Measurements from ENCODE around the gene GGN. TPM values are rescaled to one million over a fixed set of nuclear protein-coding genes. Genes with fewer than 3 reads are reported as not detected.
A peak's percentile ranks its signal among the peaks of the same experiment; 100 is the strongest.

Gene GGN
- total RNA-seq, 2 experiments from 2014 or later: 0.17 to 0.19 TPM

- no peak for TF ChIP-seq CTCF (IDR thresholded peaks at IDR 0.05)
- ATAC-seq (ENCODE audit: poor library complexity) (no peak), DNase-seq (no peak)
- Mint-ChIP-seq H3K4me1 (ENCODE audit: low read depth) (peaks cover 30% of the 10 kb centered on the region), H3K27ac (peak overlapping the region; percentile 89), H3K4me3 (peak overlapping the region; percentile 99), H3K9me3 (no peaks in the 10 kb centered on the region), H3K36me3 (ENCODE audit: low read depth) (peaks cover 36% of the 10 kb centered on the region), H3K27me3 (peaks cover 6% of the 10 kb centered on the region)
- Histone ChIP-seq H3K27me3 (ENCODE audit: control insufficient read depth in 1 of 2, insufficient read depth in 2 of 2, low read length in 2 of 2) (no peaks in the 10 kb centered on the region), H3K4me3 (ENCODE audit: low read length) (peak overlapping the region; percentile 93), H3K27ac (ENCODE audit: low read depth in 1 of 2, low read length in 2 of 2) (peak overlapping the region; percentile 77 to 83), H3K36me3 (ENCODE audit: insufficient read depth, low read length) (peaks cover 17% of the 10 kb centered on the region), H3K4me1 (ENCODE audit: insufficient read depth, low read length) (peaks cover 34% of the 10 kb centered on the region), H3K9me3 (ENCODE audit: control insufficient read depth in 1 of 2, insufficient read depth in 1 of 2, low read length in 2 of 2) (no peaks in the 10 kb centered on the region)
- POLR2A ChIA-PET: interaction anchor here (0.6 to 2.1 kb wide), 29 partner anchors 11 to 1912 kb away, joined by 3 to 73 read pairs (median 6); partner anchors contain the start of genes ACTN4, AKT2, CATSPERG and ECH1
- intact Hi-C loops (cut with DNase I, micrococcal nuclease): loop anchor here (1.0 to 5.0 kb wide), 9 partner anchors 15 to 1202 kb away; partner anchors contain the start of genes CATSPERG (in 2 of the 2), WDR87 (in 2 of the 2), FAM98C (in 1 of the 2) and GGN (in 1 of the 2)
- CTCF ChIA-PET: interaction anchor here (0.6 to 2.5 kb wide), 13 partner anchors 12 to 557 kb away, joined by 3 to 36 read pairs (median 4); partner anchors contain the start of genes CATSPERG, FAM98C, GGN and MRPS12
These were observed 13.9 kb downstream of the GGN start for GRCh38 chr19:38373907-38374331.

- H3K9me3 ChIP-seq (ENCODE audit: control insufficient read depth in 1 of 2, insufficient read depth in 1 of 2, low read length in 2 of 2): no peaks in the 10 kb centered on the region
- intact Hi-C loops (cut with DNase I, micrococcal nuclease): loop anchor here in 1 of 2 experiments (5.0 kb wide), 1 partner anchor 1199 kb away; the partner anchor contains the start of gene ZNF585A
- CTCF ChIA-PET: no interaction called here
- DNase-seq (no peak), ATAC-seq (ENCODE audit: poor library complexity) (no peak)
- H3K36me3 ChIP-seq (ENCODE audit: insufficient read depth, low read length): peaks cover 3% of the 10 kb centered on the region
- peaks cover 17% of the 10 kb centered on the region for H3K36me3 Mint-ChIP-seq (ENCODE audit: low read depth)
- H3K9me3 Mint-ChIP-seq: no peaks in the 10 kb centered on the region
- no peak overlapping the region for H3K27ac Mint-ChIP-seq
- no peak for TF ChIP-seq CTCF (IDR thresholded peaks at IDR 0.05)
- H3K4me3 Mint-ChIP-seq: no peak overlapping the region
- H3K27me3 ChIP-seq (ENCODE audit: control insufficient read depth in 1 of 2, insufficient read depth in 2 of 2, low read length in 2 of 2): peaks cover 0 to 3% of the 10 kb centered on the region in 2 experiments
- peaks cover 23% of the 10 kb centered on the region for H3K4me1 ChIP-seq (ENCODE audit: insufficient read depth, low read length)
- H3K27me3 Mint-ChIP-seq: peaks cover 17% of the 10 kb centered on the region
- H3K4me1 Mint-ChIP-seq (ENCODE audit: low read depth): peaks cover 21% of the 10 kb centered on the region
- no peak overlapping the region for H3K27ac ChIP-seq (ENCODE audit: low read depth in 1 of 2, low read length in 2 of 2)
- H3K4me3 ChIP-seq (ENCODE audit: low read length): no peak overlapping the region
- POLR2A ChIA-PET: no interaction called here
These were observed 16.8 kb downstream of the GGN start for GRCh38 chr19:38371081-38371480.

GRCh38 chr19:38370299-38370698 is 17.5 kb downstream of the GGN start:
- no peak overlapping the region for H3K4me3 Mint-ChIP-seq
- H3K27me3 ChIP-seq (ENCODE audit: control insufficient read depth in 1 of 2, insufficient read depth in 2 of 2, low read length in 2 of 2): peaks cover 0 to 6% of the 10 kb centered on the region in 2 experiments
- H3K36me3 Mint-ChIP-seq (ENCODE audit: low read depth): peaks cover 9% of the 10 kb centered on the region
- POLR2A ChIA-PET: no interaction called here
- DNase-seq (no peak), ATAC-seq (ENCODE audit: poor library complexity) (no peak)
- peaks cover 14% of the 10 kb centered on the region for H3K4me1 Mint-ChIP-seq (ENCODE audit: low read depth)
- no peaks in the 10 kb centered on the region for H3K36me3 ChIP-seq (ENCODE audit: insufficient read depth, low read length)
- intact Hi-C loops (cut with DNase I, micrococcal nuclease): loop anchor here in 1 of 2 experiments (5.0 kb wide), 1 partner anchor 1198 kb away; the partner anchor contains the start of gene ZNF585A
- H3K9me3 ChIP-seq (ENCODE audit: control insufficient read depth in 1 of 2, insufficient read depth in 1 of 2, low read length in 2 of 2): no peaks in the 10 kb centered on the region
- no peaks in the 10 kb centered on the region for H3K9me3 Mint-ChIP-seq
- H3K4me1 ChIP-seq (ENCODE audit: insufficient read depth, low read length): peaks cover 15% of the 10 kb centered on the region
- H3K4me3 ChIP-seq (ENCODE audit: low read length): no peak overlapping the region
- CTCF ChIA-PET: no interaction called here
- no peak overlapping the region for H3K27ac ChIP-seq (ENCODE audit: low read depth in 1 of 2, low read length in 2 of 2)
- no peak overlapping the region for H3K27ac Mint-ChIP-seq
- peaks cover 20% of the 10 kb centered on the region for H3K27me3 Mint-ChIP-seq
- TF ChIP-seq CTCF (IDR thresholded peaks at IDR 0.05): no peak
